ENCODE measurements around the gene WSB1.

DNA sequence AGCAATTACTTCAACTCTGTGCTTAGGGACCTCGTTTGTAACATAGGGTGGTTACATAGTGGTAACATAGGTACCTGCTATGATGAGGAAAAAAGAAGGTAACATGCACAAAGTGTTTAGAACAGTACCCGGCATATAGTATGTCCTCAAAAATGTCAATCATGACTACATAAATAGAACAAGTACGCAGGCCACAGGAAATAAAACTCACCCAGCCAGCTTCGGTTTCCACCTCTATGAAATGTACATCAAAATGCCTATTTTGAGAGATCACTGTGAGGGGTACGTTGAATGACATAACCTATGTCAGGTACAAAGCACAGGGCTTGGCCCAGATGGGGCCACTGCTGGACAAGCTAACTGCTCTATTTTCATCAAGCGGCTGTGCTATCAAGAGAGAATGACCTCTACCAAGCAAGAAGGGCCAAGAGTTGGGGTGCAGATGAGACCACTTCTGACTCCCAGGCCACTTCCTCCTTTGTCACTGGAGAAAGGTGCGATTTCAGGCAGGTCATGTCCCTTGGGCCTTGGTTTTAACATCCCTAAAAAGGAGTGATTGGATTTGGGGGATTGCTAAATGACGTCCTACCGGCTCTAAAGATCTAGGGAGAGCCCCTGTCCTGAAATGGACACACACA is 45.4 kb downstream of the WSB1 start:
- TF ChIP-seq ZNF70 (CRISPR knock-in tag; IDR thresholded peaks at IDR 0.05) (no peak), RARB (CRISPR knock-in tag; IDR thresholded peaks at IDR 0.05) (no peak), SNAI2 (CRISPR knock-in tag; IDR thresholded peaks at IDR 0.05) (no peak), ARNTL (CRISPR knock-in tag; IDR thresholded peaks at IDR 0.05; ENCODE audit: borderline replicate concordance, low read depth) (no peak)
